ENCODE measurements around the gene CHST3.

Gene CHST3

DNA sequence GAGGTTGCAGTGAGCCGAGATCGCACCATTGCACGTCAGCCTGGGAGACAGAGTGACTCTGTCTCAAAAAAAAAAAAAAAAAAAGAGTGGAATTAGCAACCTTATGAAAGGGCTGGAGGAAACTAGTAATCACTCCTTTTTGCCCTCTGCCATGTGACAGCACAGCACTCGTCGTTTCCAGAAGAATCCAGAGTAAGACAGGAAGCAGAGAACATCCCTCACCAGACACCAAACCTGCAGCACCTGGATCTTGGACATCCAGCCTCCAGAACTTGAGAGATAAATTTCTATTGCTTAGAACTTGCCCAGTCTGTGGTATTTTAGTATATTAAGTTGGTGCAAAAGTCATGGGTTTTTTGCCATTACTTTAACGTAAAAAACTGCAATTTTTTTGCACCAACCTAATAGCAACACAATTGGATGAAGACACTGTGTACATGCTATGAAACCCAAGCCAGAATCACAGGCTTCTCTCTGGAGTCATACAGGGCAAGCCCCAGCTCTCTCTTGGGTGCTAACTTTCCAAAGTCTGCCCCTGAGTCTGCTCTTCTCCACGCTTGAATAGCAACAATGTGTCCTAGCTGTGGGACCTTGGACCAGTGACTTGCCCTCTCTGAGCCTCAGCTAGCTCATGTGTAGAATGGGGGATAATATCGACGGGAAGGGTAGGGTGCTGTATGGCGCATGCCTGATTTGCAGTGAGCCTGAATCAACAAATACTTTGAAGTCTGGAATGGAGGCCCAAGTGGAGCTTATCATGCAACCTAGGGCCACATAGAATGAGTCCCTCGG lies 55.1 kb downstream of the CHST3 start:
- Histone ChIP-seq H3K9me3 (ENCODE audit: severe bottlenecking) (no peaks in the 10 kb centered on the region), H3K27ac (ENCODE audit: poor library complexity, severe bottlenecking) (no peak overlapping the region), H3K4me3 (ENCODE audit: severe bottlenecking) (no peak overlapping the region), H3K36me3 (ENCODE audit: low read depth) (no peaks in the 10 kb centered on the region), H3K4me1 (ENCODE audit: insufficient read depth, poor library complexity, severe bottlenecking) (no peaks in the 10 kb centered on the region), H3K27me3 (ENCODE audit: insufficient read depth, poor library complexity, severe bottlenecking) (no peaks in the 10 kb centered on the region)
- ATAC-seq (ENCODE audit: low read depth), result no peak
- no peak for DNase-seq (ENCODE audit: low spot score)
- TF ChIP-seq, protein P1, sequence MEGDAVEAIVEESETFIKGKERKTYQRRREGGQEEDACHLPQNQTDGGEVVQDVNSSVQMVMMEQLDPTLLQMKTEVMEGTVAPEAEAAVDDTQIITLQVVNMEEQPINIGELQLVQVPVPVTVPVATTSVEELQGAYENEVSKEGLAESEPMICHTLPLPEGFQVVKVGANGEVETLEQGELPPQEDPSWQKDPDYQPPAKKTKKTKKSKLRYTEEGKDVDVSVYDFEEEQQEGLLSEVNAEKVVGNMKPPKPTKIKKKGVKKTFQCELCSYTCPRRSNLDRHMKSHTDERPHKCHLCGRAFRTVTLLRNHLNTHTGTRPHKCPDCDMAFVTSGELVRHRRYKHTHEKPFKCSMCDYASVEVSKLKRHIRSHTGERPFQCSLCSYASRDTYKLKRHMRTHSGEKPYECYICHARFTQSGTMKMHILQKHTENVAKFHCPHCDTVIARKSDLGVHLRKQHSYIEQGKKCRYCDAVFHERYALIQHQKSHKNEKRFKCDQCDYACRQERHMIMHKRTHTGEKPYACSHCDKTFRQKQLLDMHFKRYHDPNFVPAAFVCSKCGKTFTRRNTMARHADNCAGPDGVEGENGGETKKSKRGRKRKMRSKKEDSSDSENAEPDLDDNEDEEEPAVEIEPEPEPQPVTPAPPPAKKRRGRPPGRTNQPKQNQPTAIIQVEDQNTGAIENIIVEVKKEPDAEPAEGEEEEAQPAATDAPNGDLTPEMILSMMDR (IDR thresholded peaks at IDR 0.05; ENCODE audit: poor library complexity, severe bottlenecking), result no peak

DNA sequence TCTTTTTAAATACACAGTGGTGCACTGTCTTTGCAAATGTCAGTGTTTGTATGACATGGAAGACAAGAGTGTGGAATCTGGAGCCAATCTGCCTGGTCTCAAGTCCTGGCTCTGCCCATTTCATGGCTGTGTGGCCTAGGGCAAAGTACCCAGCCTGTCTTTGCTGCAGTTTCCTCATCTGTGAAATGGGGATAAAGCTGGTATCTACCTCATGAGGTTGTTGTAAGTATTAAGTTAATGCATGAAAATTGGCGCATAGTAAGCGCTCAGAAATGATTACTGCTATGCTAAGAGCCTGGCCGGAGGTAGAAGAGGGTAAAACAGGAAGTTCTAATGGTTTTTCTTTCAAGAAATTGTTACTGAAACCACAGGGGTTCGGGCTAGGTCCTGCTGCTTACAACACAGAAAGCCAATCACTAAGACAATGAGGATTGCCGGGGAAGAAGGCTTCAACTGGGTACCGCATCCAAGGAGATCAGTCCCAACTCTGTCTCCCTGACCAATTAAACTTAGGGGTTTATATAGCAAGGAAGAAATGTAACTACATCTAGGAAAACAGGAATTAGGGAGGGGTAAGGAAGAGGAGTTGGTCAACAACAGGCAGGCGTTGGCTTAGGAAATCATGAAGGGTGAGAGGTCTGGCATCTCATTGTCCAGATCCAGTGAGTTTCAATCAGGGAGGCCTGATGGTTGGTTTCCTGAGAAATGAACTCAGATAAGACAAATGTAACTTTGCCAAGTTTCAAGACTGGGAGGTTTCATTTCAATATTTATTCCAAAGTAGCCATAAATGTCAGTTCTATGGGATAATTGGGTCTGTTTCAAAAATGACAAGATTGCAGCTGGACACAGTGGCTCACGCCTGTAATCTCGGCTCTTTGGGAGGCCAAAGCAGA lies 57.0 kb downstream of the CHST3 start:
- no peaks in the 10 kb centered on the region for H3K9me3 ChIP-seq (ENCODE audit: severe bottlenecking)
- H3K27me3 ChIP-seq (ENCODE audit: insufficient read depth, poor library complexity, severe bottlenecking), result no peaks in the 10 kb centered on the region
- H3K36me3 ChIP-seq (ENCODE audit: low read depth), result no peaks in the 10 kb centered on the region
- no peak for DNase-seq (ENCODE audit: low spot score)
- H3K4me1 ChIP-seq (ENCODE audit: insufficient read depth, poor library complexity, severe bottlenecking), result no peaks in the 10 kb centered on the region
- no peak for ATAC-seq (ENCODE audit: low read depth)
- TF ChIP-seq, protein P1 (IDR thresholded peaks at IDR 0.05; ENCODE audit: poor library complexity, severe bottlenecking), result no peak
- H3K27ac ChIP-seq (ENCODE audit: poor library complexity, severe bottlenecking), result no peak overlapping the region
- no peak overlapping the region for H3K4me3 ChIP-seq (ENCODE audit: severe bottlenecking)

DNA sequence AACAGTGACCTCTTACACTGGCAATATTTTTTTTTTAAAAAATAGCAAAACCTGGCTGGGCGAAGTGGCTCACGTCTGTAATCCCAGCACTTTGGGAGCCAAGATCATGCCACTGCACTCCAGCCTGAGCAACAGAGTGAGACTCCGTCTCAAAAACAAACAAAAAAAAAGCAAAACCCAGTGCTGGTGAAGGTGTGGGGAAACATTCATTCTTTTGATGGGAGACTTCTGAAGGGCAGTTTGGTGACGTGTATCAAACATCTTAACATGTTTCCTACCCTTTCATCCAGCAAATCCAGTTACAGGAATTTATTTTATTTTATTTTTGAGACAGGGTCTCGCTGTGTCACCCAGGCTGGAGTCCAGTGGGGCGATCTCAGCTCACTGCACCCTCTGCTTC lies 58.0 kb downstream of the CHST3 start:
- no peak overlapping the region for H3K4me3 ChIP-seq (ENCODE audit: severe bottlenecking)
- H3K4me1 ChIP-seq (ENCODE audit: insufficient read depth, poor library complexity, severe bottlenecking), result peaks cover under 1% of the 10 kb centered on the region
- ATAC-seq (ENCODE audit: low read depth) (no peak), DNase-seq (ENCODE audit: low spot score) (no peak)
- no peaks in the 10 kb centered on the region for H3K9me3 ChIP-seq (ENCODE audit: severe bottlenecking)
- H3K27ac ChIP-seq (ENCODE audit: poor library complexity, severe bottlenecking), result no peak overlapping the region
- H3K36me3 ChIP-seq (ENCODE audit: low read depth), result no peaks in the 10 kb centered on the region
- no peaks in the 10 kb centered on the region for H3K27me3 ChIP-seq (ENCODE audit: insufficient read depth, poor library complexity, severe bottlenecking)
- TF ChIP-seq, protein P1 (IDR thresholded peaks at IDR 0.05; ENCODE audit: poor library complexity, severe bottlenecking), result no peak

DNA sequence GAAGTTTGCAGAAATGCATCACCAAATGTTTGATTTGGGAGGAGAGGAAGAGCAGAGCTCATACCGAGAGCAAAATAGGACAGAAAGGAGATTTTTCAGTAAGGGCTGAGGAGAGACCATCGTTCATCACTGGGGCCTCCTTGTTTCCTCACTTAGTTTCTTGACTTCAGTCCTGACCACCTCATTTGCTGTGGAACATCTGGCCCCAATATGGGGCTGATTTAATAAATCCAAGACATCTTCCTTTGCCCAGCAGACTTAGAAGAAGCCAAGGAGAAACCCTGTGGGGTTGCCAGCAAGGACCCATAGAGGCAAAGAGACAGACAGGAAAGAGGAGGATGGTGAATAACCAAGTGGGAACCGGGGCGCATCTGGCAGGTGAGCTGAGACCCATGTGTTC lies 60.4 kb downstream of the CHST3 start:
- Histone ChIP-seq H3K4me3 (ENCODE audit: severe bottlenecking) (no peak overlapping the region), H3K27me3 (ENCODE audit: insufficient read depth, poor library complexity, severe bottlenecking) (no peaks in the 10 kb centered on the region), H3K9me3 (ENCODE audit: severe bottlenecking) (no peaks in the 10 kb centered on the region), H3K36me3 (ENCODE audit: low read depth) (no peaks in the 10 kb centered on the region), H3K27ac (ENCODE audit: poor library complexity, severe bottlenecking) (no peak overlapping the region), H3K4me1 (ENCODE audit: insufficient read depth, poor library complexity, severe bottlenecking) (peaks cover 13% of the 10 kb centered on the region)
- TF ChIP-seq, protein P1 (IDR thresholded peaks at IDR 0.05; ENCODE audit: poor library complexity, severe bottlenecking), result no peak
- no peak for ATAC-seq (ENCODE audit: low read depth)
- DNase-seq (ENCODE audit: low spot score), result no peak

All from RWPE2 (cell line).